HFFc6 (cell line): ENCODE measurements around the gene KCNQ1OT1. TPM values are rescaled to one million over a fixed set of nuclear protein-coding genes. Genes with fewer than 3 reads are reported as not detected.

Source experiments
- DNase-seq: peaks from one replicate; pipeline ENCODE4 v3.0.0-alpha.2; 2018
- H3K27ac Mint-ChIP-seq: 2 replicates; pipeline ENCODE4 v1.8.0; 2020; ENCODE audit warnings: mild to moderate bottlenecking, mixed read lengths
- H3K27me3 Mint-ChIP-seq: 2 replicates; pipeline ENCODE4 v1.8.0; 2021; ENCODE audit warnings: mild to moderate bottlenecking, moderate library complexity, mixed read lengths; ENCODE audit not compliant: insufficient read depth
- H3K36me3 Mint-ChIP-seq: 2 replicates; pipeline ENCODE4 v1.8.0; 2021; ENCODE audit warnings: low read depth, mixed read lengths
- H3K4me1 Mint-ChIP-seq: 2 replicates; pipeline ENCODE4 v1.8.0; 2020; ENCODE audit warnings: low read depth, mixed read lengths
- H3K4me3 Mint-ChIP-seq: 2 replicates; pipeline ENCODE4 v1.8.0; 2020; ENCODE audit warnings: mild to moderate bottlenecking, moderate library complexity, mixed read lengths
- H3K9me3 Mint-ChIP-seq: 2 replicates; pipeline ENCODE4 v1.8.0; 2020; ENCODE audit warnings: mild to moderate bottlenecking, mixed read lengths
- total RNA-seq, 6 experiments: library from RNA; stranded (reverse); fragmentation: NEBNext Ultra II Directional; extraction: Animal tissue kit (Norgen Biotek cat#: 25700); gene quantifications; 2 replicates in 1 of 6; 3 replicates in 5 of 6; pipeline ENCODE4 v1.2.3, GENCODE V29; 2021
- TF ChIP-seq, protein P1 (sequence below): fragments of 200-600 bp; sonication (generic); IDR thresholded peaks from 2 replicates; pipeline ENCODE4 v1.5.0; 2021; ENCODE audit warnings: antibody characterized with exemption, mild to moderate bottlenecking

The KCNQ1OT1 gene
- total RNA-seq, 6 experiments from 2014 or later, result 0.41 to 0.76 (median 0.43) TPM

DNA sequence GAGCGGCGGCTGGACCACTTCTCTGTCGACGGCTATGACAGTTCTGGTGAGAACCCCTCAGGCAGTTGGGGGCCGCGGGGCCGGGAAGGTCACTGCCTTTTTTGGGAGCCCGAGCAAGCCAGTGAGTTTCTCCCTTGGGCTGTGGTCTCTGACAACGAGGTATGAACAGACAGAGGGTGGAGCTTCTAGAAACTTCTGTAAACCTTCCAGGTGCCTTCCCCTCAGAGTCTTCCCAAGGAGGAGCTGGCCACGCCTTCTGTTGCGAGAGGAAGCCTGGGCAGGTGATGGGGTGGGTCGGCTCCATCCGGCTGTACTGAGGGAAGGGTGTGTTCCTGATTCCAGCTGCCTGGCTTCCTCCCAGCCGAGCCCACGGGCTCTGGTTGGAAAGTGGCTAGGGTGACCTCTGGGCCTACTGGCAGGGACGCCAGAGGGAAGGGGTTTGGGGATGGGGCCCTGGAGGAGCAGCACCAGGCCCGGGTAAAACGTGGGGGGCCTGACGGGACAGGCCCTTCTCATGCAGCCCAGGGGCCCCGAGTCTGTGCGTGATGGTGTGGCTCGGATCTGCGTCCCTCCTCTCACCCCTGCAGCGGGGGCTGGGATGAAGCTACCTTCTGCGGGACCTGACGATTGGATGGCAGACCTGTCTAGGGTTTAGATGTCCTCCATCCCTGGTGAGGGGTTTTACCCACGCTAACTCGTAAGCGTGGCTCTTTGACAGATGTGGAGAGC, 110.8 kb downstream of the KCNQ1OT1 start:
- TF ChIP-seq, protein P1, sequence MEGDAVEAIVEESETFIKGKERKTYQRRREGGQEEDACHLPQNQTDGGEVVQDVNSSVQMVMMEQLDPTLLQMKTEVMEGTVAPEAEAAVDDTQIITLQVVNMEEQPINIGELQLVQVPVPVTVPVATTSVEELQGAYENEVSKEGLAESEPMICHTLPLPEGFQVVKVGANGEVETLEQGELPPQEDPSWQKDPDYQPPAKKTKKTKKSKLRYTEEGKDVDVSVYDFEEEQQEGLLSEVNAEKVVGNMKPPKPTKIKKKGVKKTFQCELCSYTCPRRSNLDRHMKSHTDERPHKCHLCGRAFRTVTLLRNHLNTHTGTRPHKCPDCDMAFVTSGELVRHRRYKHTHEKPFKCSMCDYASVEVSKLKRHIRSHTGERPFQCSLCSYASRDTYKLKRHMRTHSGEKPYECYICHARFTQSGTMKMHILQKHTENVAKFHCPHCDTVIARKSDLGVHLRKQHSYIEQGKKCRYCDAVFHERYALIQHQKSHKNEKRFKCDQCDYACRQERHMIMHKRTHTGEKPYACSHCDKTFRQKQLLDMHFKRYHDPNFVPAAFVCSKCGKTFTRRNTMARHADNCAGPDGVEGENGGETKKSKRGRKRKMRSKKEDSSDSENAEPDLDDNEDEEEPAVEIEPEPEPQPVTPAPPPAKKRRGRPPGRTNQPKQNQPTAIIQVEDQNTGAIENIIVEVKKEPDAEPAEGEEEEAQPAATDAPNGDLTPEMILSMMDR, result no peak
- no peak for DNase-seq
- H3K9me3 Mint-ChIP-seq, result no peaks in the 10 kb centered on the region
- no peak overlapping the region for H3K27ac Mint-ChIP-seq
- no peaks in the 10 kb centered on the region for H3K36me3 Mint-ChIP-seq
- H3K27me3 Mint-ChIP-seq, result peaks cover 31% of the 10 kb centered on the region
- H3K4me3 Mint-ChIP-seq, result no peak overlapping the region
- no peaks in the 10 kb centered on the region for H3K4me1 Mint-ChIP-seq

DNA sequence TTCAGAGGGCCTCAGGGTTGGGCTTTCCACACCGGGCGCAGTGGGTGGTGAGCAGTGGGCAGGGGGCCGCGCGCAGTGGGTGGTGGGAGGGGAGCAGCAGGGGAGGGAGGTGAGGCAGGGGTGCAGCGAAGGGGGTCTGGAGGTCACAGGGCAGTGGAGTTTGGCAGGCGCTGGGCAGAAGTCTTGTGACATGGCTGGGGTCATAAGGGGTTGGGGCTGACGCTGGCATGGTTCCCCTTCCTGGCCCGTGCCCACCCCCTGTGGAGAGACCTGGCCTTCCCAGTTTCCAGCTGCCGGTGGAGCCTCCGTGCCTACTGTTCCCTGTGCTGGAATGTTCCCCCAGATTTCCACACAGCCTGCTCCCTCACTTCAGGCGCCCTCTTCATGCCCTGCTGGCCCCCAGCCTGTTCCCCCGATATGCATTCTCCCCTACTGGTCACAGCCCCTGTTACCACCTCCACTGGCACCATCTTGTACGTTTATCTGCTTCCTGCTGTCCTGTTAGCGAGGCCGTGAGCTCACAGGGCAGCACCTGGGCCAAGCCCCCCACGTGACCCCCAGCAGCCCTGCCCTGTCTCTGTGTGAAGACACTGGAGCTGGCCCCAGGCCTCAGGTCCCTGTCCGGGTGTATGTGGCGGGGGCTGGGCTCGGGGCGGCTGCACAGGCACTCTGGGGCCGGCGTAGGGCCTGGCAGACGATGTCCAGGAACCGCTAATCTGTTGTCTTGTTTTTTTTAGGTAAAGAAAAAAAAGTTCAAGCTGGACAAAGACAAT, 111.6 kb downstream of the KCNQ1OT1 start:
- DNase-seq, result no peak
- Mint-ChIP-seq H3K4me1 (no peaks in the 10 kb centered on the region), H3K9me3 (no peaks in the 10 kb centered on the region), H3K27me3 (peaks cover 31% of the 10 kb centered on the region), H3K36me3 (no peaks in the 10 kb centered on the region), H3K4me3 (no peak overlapping the region), H3K27ac (no peak overlapping the region)
- TF ChIP-seq, protein P1, result no peak

DNA sequence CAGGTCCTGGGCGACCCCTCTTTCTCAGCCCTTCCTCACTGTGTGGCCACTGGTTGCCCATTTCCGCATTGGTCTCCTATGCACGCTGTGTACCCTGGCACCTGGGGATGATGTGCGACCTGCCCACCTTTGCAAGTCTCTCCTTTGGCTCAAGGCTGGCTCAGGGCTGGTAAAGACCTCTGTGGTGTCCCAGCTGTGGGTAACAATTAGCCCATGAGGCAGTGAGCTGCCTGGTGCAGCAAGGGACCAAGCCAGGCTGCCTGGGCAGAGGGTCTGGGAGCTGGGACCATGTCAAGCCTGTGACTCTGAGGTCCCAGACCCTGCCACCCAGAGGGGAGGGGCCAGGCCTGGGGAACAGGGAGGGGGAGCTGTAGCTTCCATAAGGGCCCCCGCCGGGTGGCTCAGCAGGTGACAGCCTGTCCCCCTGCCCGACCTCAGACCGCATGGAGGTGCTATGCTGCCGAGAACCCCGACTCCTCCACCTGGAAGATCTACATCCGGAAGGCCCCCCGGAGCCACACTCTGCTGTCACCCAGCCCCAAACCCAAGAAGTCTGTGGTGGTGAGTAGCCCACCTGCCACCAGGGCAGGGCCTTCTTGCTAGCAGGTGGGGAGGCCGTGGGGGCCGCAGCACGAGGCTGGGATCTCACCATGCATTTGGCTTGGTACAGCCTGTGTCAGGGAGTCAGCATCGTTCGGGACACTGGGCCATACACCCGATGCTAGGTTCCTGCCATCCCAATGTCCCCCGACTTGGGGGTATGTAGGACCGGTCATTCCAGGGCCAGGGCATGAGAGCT, 112.5 kb downstream of the KCNQ1OT1 start:
- no peaks in the 10 kb centered on the region for H3K4me1 Mint-ChIP-seq
- no peaks in the 10 kb centered on the region for H3K36me3 Mint-ChIP-seq
- no peak for DNase-seq
- TF ChIP-seq, protein P1, result no peak
- H3K27ac Mint-ChIP-seq, result no peak overlapping the region
- peaks cover 27% of the 10 kb centered on the region for H3K27me3 Mint-ChIP-seq
- no peaks in the 10 kb centered on the region for H3K9me3 Mint-ChIP-seq
- H3K4me3 Mint-ChIP-seq, result no peak overlapping the region

DNA sequence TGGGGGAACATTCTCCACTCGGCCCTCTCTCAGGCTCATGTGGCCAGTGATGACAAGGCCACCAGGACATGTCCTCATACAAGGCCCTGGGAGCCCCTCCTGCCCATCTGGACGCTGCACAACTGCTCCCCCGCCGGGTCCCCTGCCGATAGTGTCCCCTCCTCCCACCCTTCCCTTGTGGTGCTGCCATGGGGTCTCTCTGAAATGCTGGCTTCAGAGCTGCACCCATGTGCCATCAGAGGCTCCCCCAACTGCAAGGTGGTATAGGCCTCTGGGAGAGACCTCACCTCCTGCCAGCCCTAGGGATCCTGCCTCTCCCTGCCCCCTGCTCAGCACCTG, 113.0 kb downstream of the KCNQ1OT1 start:
- Mint-ChIP-seq H3K27ac (no peak overlapping the region), H3K9me3 (no peaks in the 10 kb centered on the region), H3K36me3 (no peaks in the 10 kb centered on the region), H3K4me3 (no peak overlapping the region), H3K27me3 (peaks cover 22% of the 10 kb centered on the region), H3K4me1 (no peaks in the 10 kb centered on the region)
- TF ChIP-seq, protein P1, result no peak
- no peak for DNase-seq

DNA sequence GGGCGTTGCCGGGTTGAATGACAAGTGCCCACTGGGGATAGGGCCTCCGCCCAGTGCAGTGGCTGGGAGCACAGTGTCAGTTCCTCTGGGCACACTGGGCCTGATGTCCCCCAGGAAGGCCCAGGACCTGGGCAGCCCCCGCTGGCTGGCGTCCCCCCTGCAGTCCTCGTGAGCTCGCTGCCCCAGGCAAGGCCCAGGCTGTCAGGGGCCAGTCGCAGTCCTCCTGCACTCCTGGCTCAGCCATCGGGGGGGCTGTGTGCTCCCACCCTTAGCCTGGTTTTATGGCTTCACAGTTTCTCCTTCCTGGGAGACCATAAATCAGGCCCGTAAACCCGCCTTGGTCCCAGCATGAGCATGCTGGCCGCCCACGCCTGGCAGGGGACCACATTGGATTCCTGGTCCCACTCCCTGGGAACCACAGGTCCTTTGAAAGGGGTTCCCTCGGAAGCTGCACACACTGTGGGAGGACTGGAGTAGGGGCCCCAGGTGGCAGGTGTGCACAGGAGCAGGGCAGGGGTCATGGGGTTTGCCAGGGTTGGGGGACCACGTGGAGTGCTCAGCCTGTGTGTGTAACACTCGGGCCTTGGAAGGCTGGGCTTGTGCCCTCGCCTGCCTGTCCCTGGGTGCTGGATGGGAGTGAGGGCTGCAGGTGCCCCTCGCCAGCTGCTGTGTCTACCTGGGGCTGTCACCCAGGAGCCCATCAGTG, 113.6 kb downstream of the KCNQ1OT1 start:
- Mint-ChIP-seq H3K4me1 (no peaks in the 10 kb centered on the region), H3K27ac (no peak overlapping the region), H3K36me3 (no peaks in the 10 kb centered on the region), H3K9me3 (no peaks in the 10 kb centered on the region), H3K27me3 (peaks cover 24% of the 10 kb centered on the region), H3K4me3 (no peak overlapping the region)
- no peak for DNase-seq
- TF ChIP-seq, protein P1, result no peak
